Measurements from ENCODE around the gene PLXND1.
A peak's percentile ranks its signal among the peaks of the same experiment; 100 is the strongest.

Gene PLXND1

DNA sequence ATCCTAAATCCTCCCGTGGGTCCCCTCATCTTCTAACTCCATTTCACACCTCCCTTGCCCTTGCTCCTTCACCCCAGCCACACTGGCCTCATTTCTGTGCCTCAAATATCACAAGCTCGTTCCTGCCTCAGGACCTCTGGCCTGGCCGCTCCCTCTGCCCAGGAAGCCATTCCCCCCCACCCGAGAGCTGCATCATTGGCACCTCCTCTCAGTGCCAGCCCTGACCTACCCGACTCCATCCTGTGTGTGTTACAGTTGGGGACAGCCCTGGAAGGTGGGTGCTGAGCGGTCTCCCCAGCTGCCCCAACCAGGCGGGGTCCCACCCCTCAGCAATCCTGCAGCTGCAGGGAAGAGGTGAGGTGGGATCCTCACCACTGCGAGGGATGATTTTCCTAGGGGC is 14.5 kb downstream of the PLXND1 start:
- peak overlapping the region; percentile 81 to 90 for H3K27ac ChIP-seq
- peak overlapping the region; percentile 42 for H3K4me3 ChIP-seq
- DNase-seq (ENCODE audit: low spot score), result no peak

GRCh38 chr3:129590215-129590614 is 16.3 kb downstream of the PLXND1 start:
- Histone ChIP-seq H3K4me3 (no peak overlapping the region), H3K27ac (peak overlapping the region in 1 of 2 donors; percentile 59)
- DNase-seq (ENCODE audit: low spot score), result no peak
- TF ChIP-seq CTCF (IDR thresholded peaks at IDR 0.05), result no peak

More for the DNA sequence above, 14.5 kb downstream of the PLXND1 start:
- no peak for TF ChIP-seq CTCF (IDR thresholded peaks at IDR 0.05)

DNA sequence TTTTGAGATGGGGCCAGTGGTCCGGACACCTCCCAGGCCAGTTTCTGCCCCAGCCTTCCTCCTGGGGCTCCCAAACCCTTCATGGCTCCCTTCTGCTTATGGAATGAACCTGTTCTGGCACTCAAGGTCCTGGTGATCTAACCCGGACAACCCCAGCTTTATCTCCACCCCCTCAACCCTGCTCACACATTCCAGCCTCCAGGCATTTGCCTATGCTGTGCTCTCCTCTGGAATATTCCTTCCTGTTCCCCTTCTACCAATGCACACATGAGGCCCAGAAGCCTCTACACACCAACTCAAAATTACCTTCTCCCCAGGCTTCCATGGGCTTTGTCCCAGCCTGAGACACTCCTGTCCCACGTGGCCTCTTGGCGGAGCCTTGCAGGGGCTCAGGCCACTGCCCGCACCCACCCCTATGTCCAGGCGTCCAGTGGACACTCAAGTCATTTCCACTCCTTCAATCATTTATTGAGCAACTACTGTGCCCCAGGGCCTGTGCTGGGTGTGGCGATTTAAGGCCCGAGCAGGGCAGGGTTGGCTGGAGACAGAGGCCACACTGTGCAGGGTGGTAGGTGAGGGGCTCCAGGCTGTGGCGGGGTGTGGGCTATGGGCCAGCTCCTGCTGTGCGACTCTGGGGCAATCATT is 18.8 kb downstream of the PLXND1 start:
- Histone ChIP-seq H3K4me3 (no peak overlapping the region), H3K27ac (peak overlapping the region in 1 of 2 donors; percentile 59)
- TF ChIP-seq CTCF (IDR thresholded peaks at IDR 0.05), result no peak
- no peak for DNase-seq (ENCODE audit: low spot score)

GRCh38 chr3:129586746-129587430 is 19.6 kb downstream of the PLXND1 start:
- TF ChIP-seq CTCF (IDR thresholded peaks at IDR 0.05), result no peak
- Histone ChIP-seq H3K4me3 (no peak overlapping the region), H3K27ac (peak overlapping the region in 1 of 2 donors; percentile 59)
- DNase-seq (ENCODE audit: low spot score), result no peak

GRCh38 chr3:129585949-129586657 is 20.4 kb downstream of the PLXND1 start:
- H3K4me3 ChIP-seq, result no peak overlapping the region
- no peak for TF ChIP-seq CTCF (IDR thresholded peaks at IDR 0.05)
- no peak for DNase-seq (ENCODE audit: low spot score)
- peak overlapping the region in 1 of 2 donors; percentile 59 for H3K27ac ChIP-seq

GRCh38 chr3:129584631-129585030 is 21.8 kb downstream of the PLXND1 start:
- Histone ChIP-seq H3K27ac (no peak overlapping the region), H3K4me3 (no peak overlapping the region)
- DNase-seq (ENCODE audit: low spot score), result no peak
- TF ChIP-seq CTCF (IDR thresholded peaks at IDR 0.05), result no peak
